GM18868 (cell line): Measurements from ENCODE around the gene RNF17.

Source experiments
- ATAC-seq: cut with Tn5 transposase; IDR thresholded peaks from one replicate; pipeline ENCODE4 v1.9.1; 2021; ENCODE audit warnings: mild to moderate bottlenecking, moderate library complexity; ENCODE audit not compliant: unreplicated experiment

Gene RNF17, protein sequence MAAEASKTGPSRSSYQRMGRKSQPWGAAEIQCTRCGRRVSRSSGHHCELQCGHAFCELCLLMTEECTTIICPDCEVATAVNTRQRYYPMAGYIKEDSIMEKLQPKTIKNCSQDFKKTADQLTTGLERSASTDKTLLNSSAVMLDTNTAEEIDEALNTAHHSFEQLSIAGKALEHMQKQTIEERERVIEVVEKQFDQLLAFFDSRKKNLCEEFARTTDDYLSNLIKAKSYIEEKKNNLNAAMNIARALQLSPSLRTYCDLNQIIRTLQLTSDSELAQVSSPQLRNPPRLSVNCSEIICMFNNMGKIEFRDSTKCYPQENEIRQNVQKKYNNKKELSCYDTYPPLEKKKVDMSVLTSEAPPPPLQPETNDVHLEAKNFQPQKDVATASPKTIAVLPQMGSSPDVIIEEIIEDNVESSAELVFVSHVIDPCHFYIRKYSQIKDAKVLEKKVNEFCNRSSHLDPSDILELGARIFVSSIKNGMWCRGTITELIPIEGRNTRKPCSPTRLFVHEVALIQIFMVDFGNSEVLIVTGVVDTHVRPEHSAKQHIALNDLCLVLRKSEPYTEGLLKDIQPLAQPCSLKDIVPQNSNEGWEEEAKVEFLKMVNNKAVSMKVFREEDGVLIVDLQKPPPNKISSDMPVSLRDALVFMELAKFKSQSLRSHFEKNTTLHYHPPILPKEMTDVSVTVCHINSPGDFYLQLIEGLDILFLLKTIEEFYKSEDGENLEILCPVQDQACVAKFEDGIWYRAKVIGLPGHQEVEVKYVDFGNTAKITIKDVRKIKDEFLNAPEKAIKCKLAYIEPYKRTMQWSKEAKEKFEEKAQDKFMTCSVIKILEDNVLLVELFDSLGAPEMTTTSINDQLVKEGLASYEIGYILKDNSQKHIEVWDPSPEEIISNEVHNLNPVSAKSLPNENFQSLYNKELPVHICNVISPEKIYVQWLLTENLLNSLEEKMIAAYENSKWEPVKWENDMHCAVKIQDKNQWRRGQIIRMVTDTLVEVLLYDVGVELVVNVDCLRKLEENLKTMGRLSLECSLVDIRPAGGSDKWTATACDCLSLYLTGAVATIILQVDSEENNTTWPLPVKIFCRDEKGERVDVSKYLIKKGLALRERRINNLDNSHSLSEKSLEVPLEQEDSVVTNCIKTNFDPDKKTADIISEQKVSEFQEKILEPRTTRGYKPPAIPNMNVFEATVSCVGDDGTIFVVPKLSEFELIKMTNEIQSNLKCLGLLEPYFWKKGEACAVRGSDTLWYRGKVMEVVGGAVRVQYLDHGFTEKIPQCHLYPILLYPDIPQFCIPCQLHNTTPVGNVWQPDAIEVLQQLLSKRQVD (N-terminal part only)

DNA sequence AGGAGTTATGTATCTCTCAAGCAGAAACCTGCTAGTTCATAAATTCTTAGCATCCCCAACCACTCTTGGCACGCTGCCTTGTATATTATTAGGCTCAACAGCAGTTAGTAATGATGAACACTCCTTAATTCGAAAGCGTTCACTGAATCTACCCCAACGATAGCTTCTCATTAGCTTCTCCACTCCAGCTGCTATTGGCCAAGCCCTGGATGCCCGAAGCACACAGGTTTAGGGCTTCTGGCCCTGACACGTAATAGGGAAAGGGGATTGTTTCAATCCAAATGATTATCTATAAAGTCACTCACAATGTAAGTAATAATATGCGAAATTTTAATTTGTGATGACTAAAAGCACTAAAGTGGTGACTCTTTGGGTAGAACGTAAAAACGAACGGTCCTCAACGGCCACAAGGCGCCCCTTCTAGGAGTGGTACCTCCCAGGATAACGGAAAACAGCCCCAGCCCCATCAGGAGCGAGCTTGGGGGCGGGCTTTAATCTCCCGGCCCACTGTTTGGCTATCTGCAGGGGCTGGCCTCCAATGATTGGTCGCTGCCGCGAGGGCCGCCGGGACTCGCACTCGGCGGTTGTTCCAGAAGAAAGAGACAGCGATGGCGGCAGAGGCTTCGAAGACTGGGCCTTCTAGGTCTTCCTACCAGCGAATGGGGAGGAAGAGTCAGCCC is at the start of gene RNF17:
RNF17 (plus strand) TSS at position 574 of the 680 bp plus-strand sequence; CDS start at position 609, 35 bp downstream.
- no peak for ATAC-seq

DNA sequence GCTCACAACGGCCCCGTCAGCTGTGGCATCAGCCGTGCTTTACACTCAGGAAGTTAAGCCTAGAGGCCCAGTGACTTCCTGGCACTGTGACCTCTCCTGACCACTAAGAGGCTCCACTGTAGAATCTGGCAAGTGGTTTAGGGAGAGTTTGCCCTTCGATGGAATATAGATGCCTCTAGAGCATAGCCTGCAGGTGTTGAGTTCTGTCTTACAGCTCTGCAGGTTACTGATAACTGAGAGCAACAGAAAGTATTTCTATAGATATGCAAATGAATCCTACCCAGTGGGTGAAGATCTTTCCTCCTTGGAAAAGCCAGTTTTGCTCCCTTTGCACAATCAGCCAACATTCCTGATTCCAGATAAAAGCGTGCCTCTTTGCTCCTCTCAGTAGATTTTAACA is 48.0 kb upstream of the RNF17 start:
- ATAC-seq: no peak

DNA sequence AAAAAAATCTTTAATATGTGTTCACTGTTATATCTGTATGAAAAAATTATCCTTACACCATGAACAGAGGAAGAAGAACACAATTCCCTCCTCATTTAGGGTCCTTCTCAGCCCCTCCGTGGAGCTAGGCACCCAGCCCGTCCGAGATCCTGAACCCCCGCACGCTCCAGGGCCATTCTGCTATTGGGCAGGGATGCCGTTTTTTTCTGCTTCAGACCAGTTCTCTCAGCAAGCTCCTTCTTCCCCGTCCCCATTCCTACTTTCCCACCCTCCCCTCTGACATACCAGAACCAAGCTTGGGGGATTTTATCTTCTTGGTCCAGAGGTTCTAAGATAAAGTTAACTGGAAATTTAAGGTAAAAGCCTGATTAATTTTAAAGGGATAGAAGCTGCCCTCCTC is 47.5 kb upstream of the RNF17 start:
- no peak for ATAC-seq

DNA sequence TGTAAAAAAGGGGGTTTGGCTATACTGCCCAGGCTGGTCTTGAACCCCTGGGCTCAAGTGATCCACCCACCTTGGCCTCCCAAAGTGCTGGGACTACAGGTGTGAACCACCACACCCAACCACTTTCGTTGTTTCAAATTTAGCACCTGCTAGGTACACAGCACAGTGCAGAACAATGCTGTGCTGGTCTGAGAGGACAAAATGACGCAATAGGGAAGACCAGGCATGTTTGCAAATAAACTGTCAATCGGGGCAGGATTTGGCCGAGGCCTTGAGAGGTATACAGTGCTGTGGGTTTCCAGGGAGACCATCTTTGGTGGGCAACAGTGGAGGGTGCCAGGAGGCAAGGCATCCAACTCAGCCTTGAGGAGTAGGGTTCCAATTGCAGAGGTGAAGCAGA is 46.8 kb upstream of the RNF17 start:
- no peak for ATAC-seq

DNA sequence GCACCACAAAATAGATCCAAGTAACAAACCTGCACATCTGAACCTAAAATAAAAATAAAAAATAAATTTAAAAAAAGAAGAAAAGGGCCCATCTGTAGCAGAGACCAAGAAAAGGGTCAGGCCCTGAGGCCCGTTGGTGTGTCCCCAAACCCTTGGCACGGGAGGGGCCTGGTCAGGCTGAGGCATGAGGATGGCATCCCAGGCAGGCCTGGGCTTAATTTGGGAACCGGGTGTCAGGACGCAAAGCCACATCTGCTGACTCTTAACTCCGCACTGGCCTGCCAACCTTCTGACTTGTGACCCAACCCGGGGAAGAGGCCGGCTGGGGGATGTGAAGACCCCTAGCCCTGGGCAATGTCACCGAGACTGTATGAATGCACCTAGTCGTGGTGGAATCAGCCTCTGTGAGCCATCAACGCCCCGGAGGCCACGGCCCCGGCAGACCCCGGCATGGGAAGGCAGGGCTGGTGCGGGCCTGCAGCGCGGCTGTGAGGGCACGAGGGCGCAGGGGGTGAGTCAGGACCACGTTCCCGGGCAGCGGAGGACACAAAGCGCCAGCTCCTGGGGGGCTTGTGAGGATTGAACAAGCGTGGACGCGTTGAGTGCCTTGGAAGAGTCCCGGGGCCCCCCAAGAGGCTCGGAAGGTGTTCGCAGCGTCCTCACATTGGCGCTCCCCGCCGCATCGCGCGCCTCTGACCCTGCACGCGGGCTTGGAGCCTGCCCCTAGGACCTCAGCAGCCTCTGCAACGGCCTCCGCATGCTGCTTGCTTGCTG is 45.6 kb upstream of the RNF17 start:
- ATAC-seq: no peak

DNA sequence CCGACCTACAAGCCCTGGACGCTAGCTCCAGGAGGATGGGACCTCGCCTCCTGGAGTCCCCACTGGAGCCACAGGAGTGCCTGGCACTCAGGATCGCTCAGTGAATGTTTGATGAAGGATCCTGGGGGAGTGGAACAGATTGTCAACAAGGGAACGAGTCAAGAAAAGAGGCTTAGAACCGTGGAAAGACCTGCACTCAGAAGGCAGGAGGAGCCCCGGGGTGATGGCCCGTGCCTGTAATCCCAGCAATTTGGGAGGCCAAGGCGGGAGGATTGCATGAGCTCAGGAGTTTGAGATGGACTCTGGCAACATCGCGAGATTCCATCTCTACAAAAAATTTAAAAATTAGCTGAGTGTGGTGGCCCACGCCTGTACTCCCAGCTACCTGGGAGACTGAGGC is 44.8 kb upstream of the RNF17 start:
- no peak for ATAC-seq

DNA sequence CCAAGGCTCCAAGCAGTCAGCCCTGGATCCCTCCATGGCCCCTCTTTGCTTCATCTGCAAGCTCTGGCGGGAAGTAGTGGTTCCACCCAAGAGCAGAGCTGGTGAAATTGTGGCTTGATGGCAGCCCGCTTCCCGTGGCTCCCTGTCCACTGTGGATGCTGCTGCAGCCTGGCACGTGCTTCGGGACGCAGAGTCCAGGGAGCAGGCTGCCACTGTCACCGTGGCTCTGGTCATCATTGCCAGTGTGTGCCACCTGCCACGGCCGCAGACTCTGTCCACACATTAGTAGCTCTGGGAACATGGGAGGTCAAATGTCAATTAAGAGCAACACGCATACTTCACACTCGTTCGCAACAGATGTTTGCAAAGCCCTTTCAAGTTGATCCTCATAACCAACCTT is 40.8 kb upstream of the RNF17 start:
- no peak for ATAC-seq

DNA sequence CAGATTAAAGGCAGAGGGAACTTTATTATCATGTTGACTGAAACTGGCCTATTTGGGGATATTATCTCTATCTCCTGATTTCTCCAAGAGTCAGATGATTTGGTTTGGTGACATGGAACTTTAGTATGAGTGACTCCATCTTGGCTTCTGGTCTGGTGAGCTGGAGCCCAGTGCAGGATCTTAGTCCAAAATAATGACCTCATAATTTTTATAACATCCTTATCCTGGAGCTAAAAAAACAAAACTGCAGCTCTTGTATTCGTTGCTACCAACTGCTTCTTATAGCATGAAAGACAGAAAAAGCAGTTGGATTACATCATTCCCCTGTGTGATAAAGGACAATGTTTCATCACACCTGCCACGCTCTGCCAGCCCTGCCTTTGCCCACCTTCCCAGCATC is 39.3 kb upstream of the RNF17 start:
- ATAC-seq: no peak

DNA sequence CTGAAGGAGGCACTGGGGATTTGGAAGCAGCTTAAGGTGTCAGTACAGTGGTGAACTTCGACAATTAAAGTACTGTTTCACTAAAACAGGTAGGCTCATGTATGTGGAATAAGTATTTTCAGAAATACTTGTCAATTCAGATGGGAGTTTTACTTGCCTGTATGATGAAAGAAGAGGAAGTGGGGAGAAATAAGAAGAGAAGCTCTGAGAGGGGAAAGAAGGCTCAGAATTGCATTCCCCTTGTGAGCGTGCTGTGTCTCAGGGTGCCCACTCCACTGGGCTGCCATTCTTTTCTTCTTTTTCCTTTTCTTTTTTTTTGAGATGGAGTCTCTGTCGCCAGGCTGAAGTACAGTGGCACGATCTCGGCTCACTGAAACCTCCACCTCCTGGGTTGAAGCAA is 38.6 kb upstream of the RNF17 start:
- no peak for ATAC-seq

DNA sequence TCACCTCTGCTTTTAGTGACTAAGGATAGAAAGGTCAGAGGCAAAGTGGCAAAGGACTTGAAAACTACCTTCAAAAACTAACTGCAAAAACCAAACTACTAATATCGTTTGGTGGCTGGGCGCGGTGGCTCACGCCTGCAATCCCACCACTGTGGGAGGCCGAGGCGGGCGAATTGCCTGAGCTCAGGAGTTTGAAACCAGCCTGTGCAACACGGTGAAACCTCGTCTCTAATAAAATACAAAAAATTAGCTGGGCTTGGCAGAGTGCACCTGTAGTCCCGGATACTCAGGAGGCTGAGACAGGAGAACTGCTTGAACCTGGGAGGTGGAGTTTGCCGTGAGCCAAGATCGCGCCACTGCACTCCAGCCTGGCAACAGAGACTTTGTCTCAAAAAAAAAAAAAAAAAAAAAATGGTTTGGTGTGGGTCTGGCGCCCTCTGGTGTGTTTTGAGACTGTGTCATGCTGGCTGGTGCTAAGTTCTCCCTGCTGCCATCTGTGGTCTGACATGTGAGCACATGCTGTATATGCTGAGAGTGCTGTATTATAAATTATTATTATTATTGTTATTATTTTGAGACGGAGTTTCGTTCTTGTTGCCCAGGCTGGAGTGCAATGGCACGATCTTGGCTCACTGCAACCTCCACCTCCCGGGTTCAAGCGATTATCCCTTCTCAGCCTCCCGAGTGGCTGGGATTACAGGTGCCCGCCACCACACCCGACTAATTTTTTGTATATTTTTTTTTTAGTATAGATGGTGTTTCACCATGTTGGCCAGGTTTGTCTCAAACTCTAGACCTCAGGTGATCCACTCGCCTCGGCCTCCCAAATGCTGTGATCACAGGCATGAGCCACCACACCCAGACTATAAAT is 36.0 kb upstream of the RNF17 start:
- peak; percentile 92 for ATAC-seq

DNA sequence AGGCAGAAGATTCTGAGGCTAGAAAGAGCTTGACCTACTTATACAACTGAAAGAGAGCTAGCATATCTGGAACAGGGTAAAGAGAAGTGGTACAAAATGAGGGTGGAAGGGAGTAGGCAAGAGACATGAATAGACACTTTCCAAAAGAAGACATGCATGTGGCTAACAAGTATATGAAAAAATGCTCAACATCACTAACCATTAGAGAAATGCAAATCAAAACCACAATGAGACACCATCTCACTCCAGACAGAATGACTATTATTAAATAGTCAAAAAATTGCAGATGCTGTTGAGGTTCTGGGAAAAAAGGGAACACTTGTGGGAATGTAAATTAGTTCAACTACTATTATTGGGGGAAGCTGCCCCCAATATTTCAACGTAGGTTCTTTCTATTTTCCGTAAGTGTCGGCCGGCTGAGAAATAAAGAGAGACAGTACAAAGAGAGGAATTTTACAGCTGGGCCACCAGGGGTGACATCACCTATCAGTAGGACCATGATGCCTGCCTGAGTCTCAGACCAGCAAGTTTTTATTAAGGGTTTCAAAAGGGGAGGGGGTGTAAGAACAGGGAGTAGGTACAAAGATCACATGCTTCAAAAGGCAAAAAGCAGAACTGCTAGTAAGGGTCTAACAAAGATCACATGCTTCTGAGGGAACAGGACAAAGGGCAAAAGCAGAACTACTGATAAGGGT is 32.9 kb upstream of the RNF17 start:
- peak; percentile 67 for ATAC-seq

DNA sequence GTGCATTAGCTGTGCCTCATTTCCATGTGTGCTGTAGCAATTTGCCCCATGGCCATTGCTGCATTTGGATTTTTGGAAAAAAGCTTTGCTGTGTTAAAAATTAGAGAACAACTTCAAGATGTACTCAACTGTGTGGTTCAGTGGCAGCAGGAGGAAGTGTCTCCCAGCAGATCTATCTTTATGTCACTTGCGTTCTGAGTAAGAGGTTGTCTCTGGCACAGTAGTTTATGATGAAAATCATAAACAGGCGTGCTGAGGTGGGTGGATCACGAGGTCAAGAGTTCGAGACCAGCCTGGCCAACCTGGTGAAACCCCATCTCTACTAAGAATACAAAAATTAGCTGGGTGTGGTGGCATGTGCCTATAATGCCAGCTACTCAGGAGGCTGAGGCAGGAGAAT is 29.0 kb upstream of the RNF17 start:
- ATAC-seq: no peak

DNA sequence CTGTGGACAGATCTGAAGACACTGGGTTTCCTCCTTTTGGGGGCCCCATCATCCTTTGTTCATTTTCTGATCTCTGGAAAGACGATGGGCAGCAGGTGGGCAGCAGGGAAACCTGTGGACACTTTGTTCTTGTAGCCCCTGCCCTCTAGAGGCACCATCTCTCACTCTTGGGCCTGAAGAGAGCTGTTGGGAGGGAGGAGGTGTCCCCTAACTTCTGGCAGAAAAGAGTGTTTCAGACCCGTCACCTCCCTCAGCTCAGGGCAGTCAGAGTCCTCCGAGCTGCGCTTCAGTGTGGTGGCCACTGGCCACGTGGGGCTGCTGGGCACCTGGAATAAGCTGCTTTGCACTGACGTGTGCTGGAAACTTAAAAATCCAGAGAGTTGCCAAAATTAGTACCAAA is 26.9 kb upstream of the RNF17 start:
- no peak for ATAC-seq

DNA sequence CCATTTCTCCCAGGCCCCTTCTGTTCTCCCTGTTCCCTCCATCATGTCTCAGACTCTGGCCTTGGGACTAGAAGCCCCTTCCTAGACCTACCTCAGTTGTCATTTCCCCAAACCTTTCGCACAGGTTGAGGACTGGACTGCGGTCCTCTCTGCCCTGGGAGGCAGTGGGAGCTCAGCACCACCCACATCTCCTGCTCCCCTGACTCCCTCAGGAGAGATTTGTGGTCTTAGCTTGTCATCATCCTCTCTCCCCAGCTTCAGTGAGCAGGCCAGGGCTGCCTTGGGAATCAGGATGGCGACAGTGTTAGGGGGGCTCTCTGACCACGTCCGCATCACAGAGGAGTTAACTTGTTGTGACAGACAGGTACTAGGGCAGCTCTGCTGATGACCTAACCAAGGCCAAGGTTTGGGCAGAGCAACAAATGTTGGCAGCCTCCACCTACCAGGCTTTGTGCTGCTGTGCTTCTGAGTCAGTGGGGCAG is 25.6 kb upstream of the RNF17 start:
- ATAC-seq: no peak

DNA sequence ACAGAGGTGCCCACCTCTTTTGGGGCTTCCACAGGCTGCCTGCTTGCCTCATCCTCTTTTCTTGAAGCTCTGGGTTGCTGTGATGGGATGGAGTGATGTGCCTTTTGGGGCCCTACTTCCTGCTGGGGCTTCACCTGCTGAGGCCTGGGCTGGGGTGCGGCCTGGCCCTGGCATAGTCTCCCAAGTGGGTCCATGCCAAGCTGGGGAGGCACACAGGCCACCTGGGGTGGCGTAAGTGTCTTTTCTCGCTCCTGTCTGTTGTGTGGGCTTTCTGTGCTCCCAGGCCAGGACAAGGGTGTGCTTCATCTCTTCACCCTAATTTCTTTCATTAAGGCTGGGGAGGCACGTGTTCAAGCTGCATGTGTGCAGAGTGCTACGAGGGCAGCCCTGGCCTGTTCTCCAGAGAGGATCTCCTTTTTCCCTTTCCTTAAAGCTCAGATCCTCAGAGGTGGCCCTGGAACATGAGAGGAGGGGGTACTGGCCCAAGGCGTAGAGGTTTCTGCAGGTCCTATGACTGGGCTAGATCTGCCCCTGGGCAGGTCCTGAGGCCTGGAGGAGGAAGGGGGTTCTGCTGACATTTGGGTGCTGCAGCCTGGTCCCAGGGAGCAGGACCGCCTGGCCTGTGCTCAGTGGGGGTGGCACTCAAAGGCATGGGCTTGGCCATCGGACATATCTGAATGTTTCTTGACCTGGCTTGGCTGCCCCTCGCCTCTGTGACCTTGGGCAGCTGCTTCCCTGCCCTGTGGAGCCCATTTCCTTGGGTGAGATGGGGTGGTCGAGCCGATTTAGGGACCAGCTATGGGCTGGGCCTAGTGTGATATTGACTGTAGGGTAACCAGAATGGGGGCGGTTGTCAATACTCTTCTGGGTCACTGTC is 23.7 kb upstream of the RNF17 start:
- no peak for ATAC-seq

DNA sequence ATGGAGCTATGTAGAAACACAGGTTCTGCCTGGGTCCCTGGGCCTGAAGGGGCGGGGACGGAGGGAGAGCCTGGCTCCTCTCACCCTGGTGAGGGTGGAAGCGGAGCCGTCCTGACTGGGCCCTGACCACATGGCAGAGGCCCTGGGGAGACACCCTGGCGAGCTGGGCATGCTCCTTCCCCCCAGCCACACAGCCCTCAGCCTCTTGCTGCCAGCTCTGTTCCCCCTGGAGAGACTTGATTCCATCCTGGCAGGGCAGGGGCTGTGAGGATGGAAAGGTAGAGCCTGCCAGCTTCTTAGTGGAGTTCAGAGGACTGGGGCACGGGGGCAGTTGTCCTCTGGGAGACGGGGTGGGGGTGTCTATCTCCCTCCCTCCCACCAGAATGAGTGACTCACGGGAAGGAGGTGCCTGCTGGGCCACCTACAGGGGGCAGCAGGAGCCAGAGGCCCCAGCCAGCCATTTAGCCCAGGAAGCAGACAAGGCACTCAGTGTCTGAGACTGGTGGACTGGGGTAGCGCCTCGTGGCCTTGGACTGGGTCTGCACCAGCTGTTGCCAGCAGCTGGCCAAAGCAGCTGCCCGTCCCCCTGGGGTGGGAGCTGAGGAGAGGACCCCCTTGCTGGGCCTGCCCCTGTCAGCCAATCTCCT is 22.8 kb upstream of the RNF17 start:
- ATAC-seq: no peak

DNA sequence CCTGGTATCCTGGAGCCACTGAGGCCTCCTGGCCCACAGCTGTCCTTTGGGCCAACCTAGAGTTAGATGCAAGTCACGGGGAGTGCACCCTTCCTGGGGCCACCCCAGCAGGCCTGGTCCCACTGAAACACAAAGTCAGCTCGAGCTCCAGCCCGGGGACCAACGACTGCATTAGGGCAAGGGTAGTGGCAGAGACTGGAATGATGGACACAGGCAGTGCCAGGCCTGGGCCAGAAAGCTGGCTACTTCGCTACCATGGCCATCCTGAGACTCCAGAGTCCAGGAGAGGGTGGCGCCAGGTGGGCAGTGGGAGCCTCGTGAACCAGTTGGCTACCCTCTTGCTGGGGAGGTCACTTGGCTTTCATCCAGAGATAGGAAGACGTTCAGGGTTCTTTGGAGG is 22.2 kb upstream of the RNF17 start:
- no peak for ATAC-seq
